ENCODE measurements around the gene ICAM5.
A peak's percentile ranks its signal among the peaks of the same experiment; 100 is the strongest.
"Not testable (repeated sequence)": the region's sequence is repeated elsewhere in the genome, so short reads cannot be mapped to it uniquely, and the experiment has no call there.

The ICAM5 gene

GRCh38 chr19:10321417-10321797, 31.7 kb downstream of the ICAM5 start:
- no peak for DNase-seq

- DNase-seq: no peak
These were observed 32.4 kb downstream of the ICAM5 start for GRCh38 chr19:10321874-10322835.

GRCh38 chr19:10325732-10326131, 36.0 kb downstream of the ICAM5 start:
- no peak for DNase-seq

DNA sequence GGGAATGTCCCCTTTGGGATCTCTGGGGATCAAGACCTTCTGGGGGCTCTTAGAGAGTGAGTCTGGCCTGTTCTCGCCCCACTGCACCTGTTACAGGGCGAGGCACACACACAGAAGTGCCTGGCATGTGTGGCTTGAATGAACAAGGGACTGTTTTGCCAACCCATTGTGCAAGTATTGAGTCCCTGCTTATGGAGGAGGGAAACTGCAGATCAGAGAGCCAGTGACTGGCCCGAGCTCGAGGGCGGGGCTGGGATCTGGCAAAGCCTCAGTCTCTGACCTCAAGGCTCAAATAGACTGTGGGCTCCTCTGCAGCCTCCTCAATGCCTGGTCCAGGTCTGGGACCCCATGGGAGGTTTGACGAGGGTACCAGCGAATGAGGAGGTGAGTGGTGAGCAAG, 38.0 kb downstream of the ICAM5 start:
- no peak for DNase-seq

GRCh38 chr19:10328558-10329429, 39.0 kb downstream of the ICAM5 start:
- DNase-seq: no peak

GRCh38 chr19:10329555-10329954, 39.8 kb downstream of the ICAM5 start:
- DNase-seq: no peak

DNA sequence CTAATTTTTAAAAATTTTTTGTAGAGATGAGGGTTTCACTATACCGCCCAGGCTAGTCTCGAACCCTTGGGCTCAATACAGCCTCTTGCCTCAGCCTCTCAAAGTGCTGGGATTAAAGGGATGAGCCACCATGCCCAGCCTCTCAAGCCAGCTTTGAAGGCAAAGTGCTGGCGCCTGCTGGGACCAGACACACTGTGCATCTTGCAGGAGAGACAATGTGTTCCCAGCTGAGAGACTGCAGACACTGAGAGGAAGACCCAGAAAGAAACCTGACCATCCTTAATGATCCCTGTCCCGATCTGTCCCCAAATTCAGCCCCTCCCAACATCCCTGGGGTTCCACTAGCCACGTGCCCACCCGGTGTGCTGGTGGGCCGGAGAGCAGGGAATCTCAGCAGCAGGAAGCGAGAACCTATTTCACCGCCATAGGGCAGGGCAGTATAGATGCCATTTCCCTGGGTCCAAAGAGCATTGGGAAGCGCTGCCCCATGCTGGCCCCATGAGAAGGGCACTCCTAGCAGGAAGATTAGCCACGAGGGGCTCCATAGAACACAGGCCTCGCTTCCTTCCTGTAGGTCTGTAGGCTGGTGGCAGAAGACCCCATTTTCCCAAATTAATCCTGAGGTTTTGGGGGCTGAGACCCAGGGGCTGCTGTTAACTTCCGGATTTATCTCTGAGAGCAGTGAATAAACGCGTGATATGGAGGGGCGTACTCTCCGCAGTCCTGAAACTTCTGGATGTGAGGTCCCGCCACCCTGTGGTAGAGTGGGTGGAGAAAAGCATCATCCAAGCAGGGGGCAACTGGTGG, 42.6 kb downstream of the ICAM5 start:
- no peak for DNase-seq

DNA sequence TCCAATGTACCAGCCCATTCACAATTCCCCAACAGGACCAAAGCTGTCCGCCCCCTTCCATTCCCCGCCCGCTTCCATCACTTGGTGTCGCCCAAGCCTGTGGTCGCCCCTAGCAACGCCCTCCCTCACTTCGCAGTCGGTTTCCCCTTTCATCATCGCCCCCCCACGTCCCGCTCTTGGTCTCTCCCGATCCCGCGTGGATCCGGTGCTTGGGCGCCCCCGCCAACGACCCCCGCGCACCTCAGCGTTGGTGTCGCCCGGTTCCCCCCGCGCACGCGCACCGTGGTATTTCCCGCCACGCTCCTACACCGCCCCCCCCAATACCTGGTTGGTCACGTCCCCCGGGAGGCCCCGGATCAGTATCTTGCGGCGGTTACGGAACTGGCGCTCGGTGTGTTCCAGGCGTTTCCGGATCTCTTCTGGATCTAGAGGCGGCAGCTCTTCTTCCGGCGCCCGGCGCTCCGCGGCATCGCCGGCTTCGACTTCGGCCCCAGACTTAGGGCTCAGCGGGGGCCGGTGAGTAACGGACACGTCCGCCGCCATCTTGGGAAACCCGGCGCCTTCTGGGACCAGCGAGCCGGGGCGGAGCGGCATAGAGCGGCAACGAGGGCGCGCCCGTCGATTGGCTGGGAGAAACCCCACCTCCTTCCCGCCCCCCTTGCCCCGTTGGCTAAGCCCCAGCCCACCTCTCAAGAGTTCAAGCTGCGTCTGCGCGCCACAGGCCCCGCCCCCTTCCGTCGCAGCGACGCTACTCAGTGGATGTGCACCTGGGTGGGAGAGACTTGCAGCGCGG, 43.4 kb downstream of the ICAM5 start, which contains the start of gene RAVER1:
RAVER1 (minus strand) TSS at position 565 of the 793 bp plus-strand sequence; CDS start at position 543, 22 bp downstream.
- peak; percentile 98 for DNase-seq

DNA sequence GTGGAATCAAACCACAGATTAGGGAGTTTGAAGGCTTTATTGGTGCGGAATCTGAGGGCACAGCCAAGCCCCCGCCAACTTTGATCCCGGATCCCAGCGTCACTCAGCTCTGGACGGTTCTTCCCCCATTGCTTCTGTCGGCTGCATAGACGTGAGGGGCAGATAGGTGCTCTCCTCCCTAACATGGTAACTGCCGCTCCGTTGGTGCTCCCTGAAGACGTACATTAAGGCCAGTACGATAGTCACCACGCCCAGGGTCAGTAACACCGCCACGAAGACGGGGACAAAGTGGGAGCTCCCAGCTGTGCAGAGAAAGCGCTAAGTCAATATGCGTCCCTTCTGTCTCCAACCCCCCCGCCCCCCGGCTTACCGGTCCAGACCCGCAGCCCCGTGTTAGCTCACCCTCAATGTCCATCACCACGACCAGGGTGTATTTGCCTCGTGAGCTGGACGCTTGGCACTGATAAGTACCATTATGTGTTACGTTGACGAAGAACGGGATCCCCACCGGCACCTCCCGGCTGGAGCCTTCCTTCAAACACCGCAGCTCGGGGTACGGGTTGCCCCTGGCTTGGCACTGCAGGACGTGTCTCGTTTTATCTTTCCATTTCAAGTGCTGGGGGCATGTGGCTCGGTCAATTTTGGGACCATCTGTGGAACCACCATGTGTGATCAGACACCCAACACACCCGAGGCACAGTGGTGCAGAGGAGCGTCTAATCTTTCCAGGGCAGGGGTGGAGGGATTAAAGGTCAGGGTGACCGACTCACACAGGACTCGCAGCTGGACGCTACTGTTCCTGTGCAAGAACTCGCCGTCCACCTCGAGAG, 44.2 kb downstream of the ICAM5 start:
- DNase-seq: no peak

- DNase-seq: peak; percentile 39
These were observed 45.0 kb downstream of the ICAM5 start for GRCh38 chr19:10334588-10335351.

GRCh38 chr19:10335352-10335985, 45.7 kb downstream of the ICAM5 start:
- no peak for DNase-seq

- not testable (repeated sequence) for DNase-seq
These were observed 47.0 kb downstream of the ICAM5 start for GRCh38 chr19:10336725-10337124.

DNA sequence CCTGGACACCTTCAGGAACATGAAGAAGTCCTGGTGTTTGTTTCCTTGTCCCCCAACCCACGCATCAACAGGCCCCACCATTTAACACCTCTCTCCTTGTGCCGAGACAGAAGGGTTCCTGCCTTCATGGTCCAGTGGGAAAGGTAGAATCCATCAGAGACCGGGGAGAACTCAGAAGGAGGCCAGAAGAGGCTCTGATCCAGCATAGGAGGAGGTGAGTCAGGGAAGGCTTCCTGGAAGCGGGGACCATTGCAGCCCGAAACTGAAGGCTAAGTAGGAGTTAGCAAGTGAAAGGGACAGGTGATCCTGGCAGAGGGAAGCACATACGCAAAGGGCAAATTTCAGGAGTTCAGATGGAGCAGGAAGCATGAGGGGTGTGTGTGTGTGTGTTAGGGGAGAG, 49.2 kb downstream of the ICAM5 start:
- no peak for DNase-seq

DNA sequence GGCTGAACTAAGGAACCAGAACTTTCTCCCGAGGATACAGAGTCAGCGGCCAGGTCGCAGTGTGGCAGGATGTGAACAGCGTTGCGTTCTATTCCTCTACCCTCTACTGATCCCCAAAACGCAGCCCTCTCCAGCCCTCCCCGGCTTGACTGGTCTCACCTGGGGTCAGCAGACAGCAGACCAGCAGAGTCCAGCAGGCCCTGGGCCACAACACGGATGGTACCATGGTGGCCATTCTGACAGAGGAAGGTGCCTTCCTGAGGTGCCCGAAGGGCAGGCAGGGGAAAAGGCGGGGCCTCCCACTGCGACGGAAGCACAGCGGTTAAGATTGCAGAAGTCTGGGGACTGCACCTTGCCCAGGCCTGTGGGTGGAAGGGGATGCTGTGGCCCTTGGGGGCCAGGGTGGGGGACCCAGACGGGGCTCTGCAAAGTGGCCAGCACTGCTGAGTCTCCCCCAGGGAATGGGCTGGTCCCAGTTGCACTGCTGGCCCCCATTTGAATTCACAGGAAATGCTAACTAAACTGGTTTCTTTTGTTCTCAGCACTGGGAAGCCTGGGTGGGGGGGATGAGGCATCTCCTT, 49.7 kb downstream of the ICAM5 start, which contains the start of gene ICAM3:
ICAM3 (minus strand) TSS at position 245 of the 581 bp plus-strand sequence; CDS start at position 235, 10 bp downstream.
- DNase-seq: peak; percentile 65

DNA sequence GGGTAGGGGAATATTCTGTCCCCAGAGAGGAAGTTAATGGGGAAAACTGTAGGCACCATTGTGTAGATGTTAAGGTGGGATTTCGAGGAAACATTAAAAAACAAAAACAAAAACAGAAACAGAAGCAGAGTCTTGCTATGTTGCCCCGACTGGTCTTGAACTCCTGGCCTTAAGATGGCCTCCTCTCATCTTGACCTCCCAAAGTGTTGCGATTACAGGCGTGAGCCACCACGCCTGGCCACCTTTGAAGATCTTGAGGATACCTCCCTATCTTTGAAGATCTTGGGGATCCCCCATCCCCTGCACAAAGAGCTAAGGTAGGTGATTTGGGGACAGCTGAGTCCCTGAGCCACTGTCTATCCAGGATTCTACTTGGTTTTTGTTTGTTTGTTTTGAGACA, 50.2 kb downstream of the ICAM5 start:
- no peak for DNase-seq

DNA sequence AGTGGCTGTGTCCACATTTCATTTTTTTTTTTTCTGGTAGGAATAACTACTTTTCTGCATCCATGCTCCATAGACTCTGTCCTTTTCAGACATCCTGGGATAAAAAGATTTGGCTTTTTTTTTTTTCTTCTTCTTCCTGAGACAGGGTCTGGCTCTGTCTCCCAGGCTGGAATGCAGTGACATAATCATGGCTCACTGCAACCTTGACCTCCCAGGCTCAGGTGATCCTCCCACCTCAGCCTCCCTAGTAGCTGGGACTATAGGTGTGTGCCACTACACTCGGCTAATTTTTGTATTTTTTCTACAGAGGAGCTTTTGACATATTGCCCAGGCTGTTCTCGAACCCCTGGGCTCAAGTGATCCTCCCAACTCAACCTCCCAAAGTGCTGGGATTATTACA, 53.7 kb downstream of the ICAM5 start:
- no peak for DNase-seq

DNA sequence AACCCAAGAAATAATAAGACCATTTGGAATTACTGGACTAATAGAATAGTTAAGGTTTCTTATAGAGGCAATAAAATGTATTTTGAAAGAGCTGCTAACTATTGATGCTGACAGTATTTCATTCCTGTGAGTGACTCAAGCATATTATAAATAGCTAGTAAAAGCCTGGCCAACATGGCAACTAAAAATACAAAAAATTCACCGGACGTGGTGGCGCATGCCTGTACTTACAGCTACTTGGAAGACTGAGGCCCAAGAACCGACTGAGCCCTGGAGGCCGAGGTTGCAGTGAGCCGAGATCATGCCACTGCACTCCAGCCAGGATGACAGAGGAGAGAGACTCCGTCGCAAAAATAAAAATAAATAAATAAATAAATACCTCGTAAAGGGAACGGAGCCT, 55.0 kb downstream of the ICAM5 start:
- DNase-seq: no peak

Measured in stimulated activated CD4-positive, alpha-beta T cell treated with anti-CD3 and anti-CD28 coated beads, Interleukin-4, amount 100 ng/mL, for 24 hours (primary cell).